ENCODE results near the gene MCF2L2.

Gene MCF2L2

GRCh38 chr3:183265157-183265642 lies 163.2 kb downstream of the MCF2L2 start:
- no peak for DNase-seq (ENCODE audit: low read depth)
- no peak for TF ChIP-seq CTCF (conservative IDR thresholded peaks at IDR 0.05; ENCODE audit: low read depth, low read length)
- peak overlapping the region; percentile 24 for H3K4me3 ChIP-seq (ENCODE audit: low read length)

- H3K4me3 ChIP-seq (ENCODE audit: low read length), result no peak overlapping the region
- no peak for DNase-seq (ENCODE audit: low read depth)
- no peak for TF ChIP-seq CTCF (conservative IDR thresholded peaks at IDR 0.05; ENCODE audit: low read depth, low read length)
These were observed 164.2 kb downstream of the MCF2L2 start for GRCh38 chr3:183264268-183264667.

GRCh38 chr3:183262875-183263378 lies 165.5 kb downstream of the MCF2L2 start:
- no peak for DNase-seq (ENCODE audit: low read depth)
- H3K4me3 ChIP-seq (ENCODE audit: low read length), result no peak overlapping the region
- TF ChIP-seq CTCF (conservative IDR thresholded peaks at IDR 0.05; ENCODE audit: low read depth, low read length), result no peak

- DNase-seq (ENCODE audit: low read depth), result no peak
- no peak for TF ChIP-seq CTCF (conservative IDR thresholded peaks at IDR 0.05; ENCODE audit: low read depth, low read length)
- H3K4me3 ChIP-seq (ENCODE audit: low read length), result no peak overlapping the region
These were observed 167.2 kb downstream of the MCF2L2 start for GRCh38 chr3:183261151-183261724.

- no peak for DNase-seq (ENCODE audit: low read depth)
- TF ChIP-seq CTCF (conservative IDR thresholded peaks at IDR 0.05; ENCODE audit: low read depth, low read length), result no peak
- H3K4me3 ChIP-seq (ENCODE audit: low read length), result no peak overlapping the region
These were observed 168.1 kb downstream of the MCF2L2 start for GRCh38 chr3:183260167-183260904.

GRCh38 chr3:183259621-183260020 lies 168.8 kb downstream of the MCF2L2 start:
- H3K4me3 ChIP-seq (ENCODE audit: low read length), result no peak overlapping the region
- TF ChIP-seq CTCF (conservative IDR thresholded peaks at IDR 0.05; ENCODE audit: low read depth, low read length), result no peak
- no peak for DNase-seq (ENCODE audit: low read depth)

GRCh38 chr3:183259087-183259486 lies 169.3 kb downstream of the MCF2L2 start:
- H3K4me3 ChIP-seq (ENCODE audit: low read length), result no peak overlapping the region
- no peak for DNase-seq (ENCODE audit: low read depth)
- TF ChIP-seq CTCF (conservative IDR thresholded peaks at IDR 0.05; ENCODE audit: low read depth, low read length), result no peak
